Naive thymus-derived CD4-positive, alpha-beta T cell (primary cell): ENCODE measurements around the gene MRI1. TPM values are rescaled to one million over a fixed set of nuclear protein-coding genes. Genes with fewer than 3 reads are reported as not detected.
A peak's percentile ranks its signal among the peaks of the same experiment; 100 is the strongest.

Source experiments
- ATAC-seq: fragments of 150-1000 bp; cut with Tn5 transposase; 2 replicates; pipeline ENCODE4 v1.10.0; 2021; ENCODE audit warnings: mild to moderate bottlenecking, moderate library complexity
- CTCF ChIA-PET: fragments of 350-600 bp; sonication (Branson Sonifier 250); formaldehyde crosslinking; loops from one replicate; lab custom pipeline; 2021; ENCODE audit warnings: antibody characterized with exemption; lab: Charles Lee
- POLR2A ChIA-PET: fragments of 350-600 bp; sonication (Branson Sonifier 250); formaldehyde crosslinking; loops from one replicate; lab custom pipeline; 2021; ENCODE audit warnings: antibody characterized with exemption, inconsistent platforms; lab: Charles Lee
- DNase-seq, 9 donors: peaks; one replicate each; pipeline versions ENCODE4 v3.0.0 to v3.0.0-alpha.2; 2020 to 2022; ENCODE audit warnings: mixed read lengths in 1 of 9
- H3K27ac ChIP-seq: one replicate; pipeline ENCODE4 v1.7.0; 2013; ENCODE audit warnings: mild to moderate bottlenecking, low read depth, low read length, moderate library complexity
- H3K27me3 ChIP-seq, 2 donors: one replicate each; pipeline ENCODE4 v1.7.0; 2013; ENCODE audit warnings: low read length in 2 of 2, mild to moderate bottlenecking in 2 of 2, moderate library complexity in 2 of 2; ENCODE audit not compliant: control insufficient read depth in 2 of 2, insufficient read depth in 2 of 2
- H3K36me3 ChIP-seq, 3 experiments: 1 replicate in 2 of 3; 2 replicates in 1 of 3; pipeline ENCODE4 v1.7.0; 2013; ENCODE audit warnings: low read length in 3 of 3, mild to moderate bottlenecking in 3 of 3, moderate library complexity in 1 of 3; ENCODE audit not compliant: insufficient read depth in 3 of 3, control insufficient read depth in 2 of 3
- H3K4me1 ChIP-seq, 2 donors: one replicate each; pipeline ENCODE4 v1.7.0; 2013; ENCODE audit warnings: low read length in 2 of 2, mild to moderate bottlenecking in 2 of 2, moderate library complexity in 1 of 2; ENCODE audit not compliant: control insufficient read depth in 2 of 2, insufficient read depth in 2 of 2
- H3K4me3 ChIP-seq: 2 replicates; pipeline ENCODE4 v1.7.0; 2013; ENCODE audit warnings: mild to moderate bottlenecking, low read length
- H3K9me3 ChIP-seq, 3 experiments: 1 replicate in 2 of 3; 2 replicates in 1 of 3; pipeline ENCODE4 v1.7.0; 2013; ENCODE audit warnings: low read length in 3 of 3; ENCODE audit not compliant: control insufficient read depth in 2 of 3
- H3K27ac Mint-ChIP-seq, 9 donors: one replicate each; pipeline ENCODE4 v1.8.0; 2020 to 2022; ENCODE audit warnings: mixed read lengths in 9 of 9, mild to moderate bottlenecking in 8 of 9, moderate library complexity in 5 of 9, inconsistent platforms in 2 of 9
- H3K27me3 Mint-ChIP-seq, 5 donors: one replicate each; pipeline ENCODE4 v1.8.0; 2021 to 2022; ENCODE audit warnings: mixed read lengths in 5 of 5, mild to moderate bottlenecking in 1 of 5
- H3K36me3 Mint-ChIP-seq, 5 donors: one replicate each; pipeline ENCODE4 v1.8.0; 2020 to 2022; ENCODE audit warnings: mixed read lengths in 5 of 5, mild to moderate bottlenecking in 3 of 5, inconsistent platforms in 1 of 5
- H3K4me1 Mint-ChIP-seq, 7 donors: one replicate each; pipeline ENCODE4 v1.8.0; 2020 to 2022; ENCODE audit warnings: mixed read lengths in 7 of 7, mild to moderate bottlenecking in 3 of 7, inconsistent platforms in 1 of 7
- H3K4me3 Mint-ChIP-seq, 10 donors: one replicate each; pipeline ENCODE4 v1.8.0; 2020 to 2022; ENCODE audit warnings: mild to moderate bottlenecking in 10 of 10, mixed read lengths in 10 of 10, moderate library complexity in 6 of 10, inconsistent platforms in 2 of 10
- H3K9me3 Mint-ChIP-seq, 11 donors: one replicate each; pipeline ENCODE4 v1.8.0; 2020 to 2022; ENCODE audit warnings: mixed read lengths in 11 of 11, mild to moderate bottlenecking in 4 of 11, inconsistent platforms in 1 of 11, moderate library complexity in 1 of 11
- intact Hi-C, 2 donors: fragments of 100-400 bp; cut with micrococcal nuclease; formaldehyde crosslinking; loops; one replicate each; pipeline ENCODE4 v1.15.1; 2023
- polyA plus RNA-seq, 2 donors: library from polyadenylated mRNA; unstranded; fragments of 300-500 nt; fragmentation: Illumina TruSeq; gene quantifications; one replicate each; pipeline ENCODE4 v1.2.3, GENCODE V29; 2021
- total RNA-seq, 6 experiments: library from RNA in 5 of 6; stranded (reverse) in 5 of 6; gene quantifications; 1 replicate in 5 of 6; 2 replicates in 1 of 6; pipeline ENCODE4 v1.2.3 and lab custom pipeline; 2021 to 2026

The MRI1 gene
- total and polyA plus RNA-seq, 7 experiments from 2014 or later = 7.1 to 56.2 (median 31.1) TPM

GRCh38 chr19:13741893-13742292, 22.4 kb upstream of the MRI1 start:
- H3K27ac Mint-ChIP-seq = peak overlapping the region in 1 of 9 donors; percentile 20
- H3K27me3 Mint-ChIP-seq = no peaks in the 10 kb centered on the region
- peaks cover 0 to 7% (median 1%) of the 10 kb centered on the region in 7 donors for H3K4me1 Mint-ChIP-seq
- ChIA-PET CTCF (no interaction called here), POLR2A (no interaction called here)
- ATAC-seq = no peak
- Histone ChIP-seq H3K36me3 (no peaks in the 10 kb centered on the region), H3K9me3 (no peaks in the 10 kb centered on the region), H3K4me3 (no peak overlapping the region), H3K4me1 (no peaks in the 10 kb centered on the region), H3K27me3 (no peaks in the 10 kb centered on the region), H3K27ac (no peak overlapping the region)
- no peak overlapping the region for H3K4me3 Mint-ChIP-seq
- peaks cover 0 to 2% (median 0%) of the 10 kb centered on the region in 11 donors for H3K9me3 Mint-ChIP-seq
- H3K36me3 Mint-ChIP-seq = peaks cover 0 to 15% (median 3%) of the 10 kb centered on the region in 5 donors
- no peak for DNase-seq
- intact Hi-C loops = loop anchor here in 1 of 2 donors (10.0 kb wide), 1 partner anchor 943 kb away; no protein-coding TSS in a partner anchor

- no peak overlapping the region for H3K27ac Mint-ChIP-seq
- intact Hi-C loops = loop anchor here in 1 of 2 donors (10.0 kb wide), 1 partner anchor 942 kb away; no protein-coding TSS in a partner anchor
These were observed 21.6 kb upstream of the MRI1 start for GRCh38 chr19:13742756-13743155.

GRCh38 chr19:13744174-13744573, 20.1 kb upstream of the MRI1 start:
- intact Hi-C loops = loop anchor here in 1 of 2 donors (10.0 kb wide), 1 partner anchor 941 kb away; no protein-coding TSS in a partner anchor

More at GRCh38 chr19:13742756-13743155, 21.6 kb upstream of the MRI1 start:
- Histone ChIP-seq H3K4me1 (peaks cover 0 to 4% of the 10 kb centered on the region in 2 donors), H3K36me3 (no peaks in the 10 kb centered on the region), H3K27ac (no peak overlapping the region), H3K27me3 (no peaks in the 10 kb centered on the region), H3K4me3 (no peak overlapping the region), H3K9me3 (no peaks in the 10 kb centered on the region)
- Mint-ChIP-seq H3K4me1 (peaks cover 0 to 16% (median 6%) of the 10 kb centered on the region in 7 donors), H3K36me3 (peaks cover 0 to 15% (median 3%) of the 10 kb centered on the region in 5 donors), H3K9me3 (peaks cover 0 to 2% (median 0%) of the 10 kb centered on the region in 11 donors), H3K4me3 (no peak overlapping the region), H3K27me3 (no peaks in the 10 kb centered on the region)
- ATAC-seq = no peak
- DNase-seq = no peak
- ChIA-PET CTCF (no interaction called here), POLR2A (no interaction called here)

GRCh38 chr19:13747098-13747453, 17.2 kb upstream of the MRI1 start:
- intact Hi-C loops = loop anchor here (1.0 to 10.0 kb wide), 7 partner anchors 16 to 938 kb away; partner anchors contain the start of genes C19orf53 (in 2 of the 2), IER2 (in 1 of the 2), MRI1 (in 1 of the 2) and STX10 (in 1 of the 2)
- ATAC-seq (no peak), DNase-seq (no peak)
- H3K36me3 ChIP-seq = peaks cover 0 to 7% (median 0%) of the 10 kb centered on the region in 3 experiments
- peak overlapping the region; percentile 84 to 96 (median 90) for H3K4me3 Mint-ChIP-seq
- H3K4me1 Mint-ChIP-seq = peaks cover 15 to 46% (median 28%) of the 10 kb centered on the region in 7 donors
- peak overlapping the region; percentile 99 for H3K27ac ChIP-seq
- H3K27me3 Mint-ChIP-seq = no peaks in the 10 kb centered on the region
- H3K27me3 ChIP-seq = no peaks in the 10 kb centered on the region
- no peaks in the 10 kb centered on the region for H3K9me3 ChIP-seq
- H3K4me1 ChIP-seq = peaks cover 10 to 17% of the 10 kb centered on the region in 2 donors
- ChIA-PET POLR2A (interaction anchor here (0.6 to 2.6 kb wide), 9 partner anchors 8 to 101 kb away, joined by 3 to 32 read pairs (median 5); partner anchors contain the start of genes C19orf53, MRI1 and ZSWIM4), CTCF (interaction anchor here (0.6 kb wide), 1 partner anchor 115 kb away, joined by 3 read pairs; no protein-coding TSS in a partner anchor)
- H3K27ac Mint-ChIP-seq = peak overlapping the region; percentile 80 to 97 (median 92)
- peak overlapping the region; percentile 72 for H3K4me3 ChIP-seq
- peaks cover 0 to 2% (median 0%) of the 10 kb centered on the region in 11 donors for H3K9me3 Mint-ChIP-seq
- peaks cover 0 to 8% (median 3%) of the 10 kb centered on the region in 5 donors for H3K36me3 Mint-ChIP-seq

More at GRCh38 chr19:13744174-13744573, 20.1 kb upstream of the MRI1 start:
- Histone ChIP-seq H3K4me1 (peaks cover 8 to 15% of the 10 kb centered on the region in 2 donors), H3K4me3 (no peak overlapping the region), H3K9me3 (no peaks in the 10 kb centered on the region), H3K36me3 (no peaks in the 10 kb centered on the region), H3K27ac (no peak overlapping the region), H3K27me3 (no peaks in the 10 kb centered on the region)
- ChIA-PET CTCF (no interaction called here), POLR2A (interaction anchor here (0.6 kb wide), 1 partner anchor 11 kb away, joined by 3 read pairs; no protein-coding TSS in a partner anchor)
- ATAC-seq (no peak), DNase-seq (no peak)
- H3K27ac Mint-ChIP-seq = no peak overlapping the region
- peaks cover 0 to 15% (median 3%) of the 10 kb centered on the region in 5 donors for H3K36me3 Mint-ChIP-seq
- H3K4me1 Mint-ChIP-seq = peaks cover 11 to 28% (median 17%) of the 10 kb centered on the region in 7 donors
- no peak overlapping the region for H3K4me3 Mint-ChIP-seq
- no peaks in the 10 kb centered on the region for H3K27me3 Mint-ChIP-seq
- H3K9me3 Mint-ChIP-seq = peaks cover 0 to 2% (median 0%) of the 10 kb centered on the region in 11 donors

- intact Hi-C loops = loop anchor here (2.0 to 10.0 kb wide), 2 partner anchors 17 to 937 kb away; partner anchors contain the start of gene MRI1 (in 1 of the 2)
- Histone ChIP-seq H3K4me1 (peaks cover 10 to 17% of the 10 kb centered on the region in 2 donors), H3K9me3 (no peaks in the 10 kb centered on the region), H3K27me3 (no peaks in the 10 kb centered on the region), H3K27ac (peak overlapping the region; percentile 99), H3K4me3 (peak overlapping the region; percentile 72), H3K36me3 (peaks cover 0 to 19% (median 0%) of the 10 kb centered on the region in 3 experiments)
- ChIA-PET CTCF (interaction anchor here (0.6 to 1.5 kb wide), 4 partner anchors 17 to 833 kb away, joined by 3 to 7 read pairs (median 5); no protein-coding TSS in a partner anchor), POLR2A (interaction anchor here (0.7 to 2.6 kb wide), 15 partner anchors 9 to 595 kb away, joined by 3 to 32 read pairs (median 4); partner anchors contain the start of genes C19orf53 and MRI1)
- H3K27me3 Mint-ChIP-seq = no peaks in the 10 kb centered on the region
- peaks cover 0 to 9% (median 0%) of the 10 kb centered on the region in 5 donors for H3K36me3 Mint-ChIP-seq
- H3K4me1 Mint-ChIP-seq = peaks cover 15 to 46% (median 28%) of the 10 kb centered on the region in 7 donors
- peak overlapping the region; percentile 80 to 97 (median 94) for H3K27ac Mint-ChIP-seq
- DNase-seq (peak in 1 of 9 donors; percentile 27), ATAC-seq (no peak)
- H3K4me3 Mint-ChIP-seq = peak overlapping the region; percentile 84 to 96 (median 90)
- peaks cover 0 to 2% (median 0%) of the 10 kb centered on the region in 11 donors for H3K9me3 Mint-ChIP-seq
These were observed 16.0 kb upstream of the MRI1 start for GRCh38 chr19:13748169-13748828.

GRCh38 chr19:13751436-13751835, 12.9 kb upstream of the MRI1 start:
- peaks cover 5 to 17% (median 9%) of the 10 kb centered on the region in 5 donors for H3K36me3 Mint-ChIP-seq
- H3K9me3 Mint-ChIP-seq = peaks cover 0 to 2% (median 0%) of the 10 kb centered on the region in 11 donors
- ATAC-seq (no peak), DNase-seq (no peak)
- ChIA-PET CTCF (interaction anchor here (1.0 kb wide), 1 partner anchor 23 kb away, joined by 3 read pairs; the partner anchor contains the start of gene C19orf53), POLR2A (no interaction called here)
- H3K4me1 Mint-ChIP-seq = peaks cover 21 to 50% (median 29%) of the 10 kb centered on the region in 7 donors
- H3K4me3 ChIP-seq = no peak overlapping the region
- H3K9me3 ChIP-seq = no peaks in the 10 kb centered on the region
- H3K27me3 ChIP-seq = no peaks in the 10 kb centered on the region
- H3K36me3 ChIP-seq = peaks cover 6 to 49% (median 6%) of the 10 kb centered on the region in 3 experiments
- H3K27ac ChIP-seq = no peak overlapping the region
- H3K27me3 Mint-ChIP-seq = no peaks in the 10 kb centered on the region
- peak overlapping the region in 1 of 10 donors; percentile 43 for H3K4me3 Mint-ChIP-seq
- peak overlapping the region in 2 of 9 donors; percentile 43 to 56 for H3K27ac Mint-ChIP-seq
- intact Hi-C loops = no loop called here
- H3K4me1 ChIP-seq = peaks cover 10 to 17% of the 10 kb centered on the region in 2 donors
